NCI-H1694 treated with DMSO at 0.1 percent for 48 hours (cell line): ENCODE data around the gene ERC2.

ENCODE experiments used
- DNase-seq: peaks from one replicate; lab custom pipeline; 2025; lab: John Stamatoyannopoulos, UW

Gene ERC2

GRCh38 chr3:55591888-55592287, 876.4 kb downstream of the ERC2 start:
- no peak for DNase-seq

GRCh38 chr3:55588146-55588765, 880.0 kb downstream of the ERC2 start:
- no peak for DNase-seq

GRCh38 chr3:55585856-55586255, 882.4 kb downstream of the ERC2 start:
- DNase-seq = no peak

- no peak for DNase-seq
Observed at GRCh38 chr3:55584716-55585368, 883.4 kb downstream of the ERC2 start.

- no peak for DNase-seq
Observed at GRCh38 chr3:55584030-55584429, 884.2 kb downstream of the ERC2 start.

- no peak for DNase-seq
Observed at GRCh38 chr3:55583475-55583874, 884.8 kb downstream of the ERC2 start.

- DNase-seq = peak; percentile 67
Observed at GRCh38 chr3:55579496-55579895, 888.8 kb downstream of the ERC2 start.

GRCh38 chr3:55576621-55577388, 891.5 kb downstream of the ERC2 start:
- no peak for DNase-seq

- DNase-seq = no peak
Observed at GRCh38 chr3:55574671-55575070, 893.6 kb downstream of the ERC2 start.

GRCh38 chr3:55572816-55573215, 895.5 kb downstream of the ERC2 start:
- no peak for DNase-seq

- DNase-seq = no peak
Observed at GRCh38 chr3:55571913-55572312, 896.4 kb downstream of the ERC2 start.

- DNase-seq = no peak
Observed at GRCh38 chr3:55571216-55571813, 897.0 kb downstream of the ERC2 start.

GRCh38 chr3:55570271-55570711, 898.0 kb downstream of the ERC2 start:
- no peak for DNase-seq

GRCh38 chr3:55569033-55569599, 899.2 kb downstream of the ERC2 start:
- no peak for DNase-seq

GRCh38 chr3:55567615-55568014, 900.7 kb downstream of the ERC2 start:
- DNase-seq = no peak

- DNase-seq = no peak
Observed at GRCh38 chr3:55567121-55567520, 901.1 kb downstream of the ERC2 start.

- no peak for DNase-seq
Observed at GRCh38 chr3:55565521-55565920, 902.7 kb downstream of the ERC2 start.

GRCh38 chr3:55564726-55565125, 903.5 kb downstream of the ERC2 start:
- DNase-seq = peak; percentile 37

- DNase-seq = no peak
Observed at GRCh38 chr3:55562700-55563099, 905.6 kb downstream of the ERC2 start.

GRCh38 chr3:55559500-55560423, 908.5 kb downstream of the ERC2 start:
- DNase-seq = no peak

GRCh38 chr3:55558316-55558715, 910.0 kb downstream of the ERC2 start:
- DNase-seq = no peak
